DND-41 (cell line): ENCODE measurements around the gene GABRP.

Source experiments
- ATAC-seq: fragments of 200-7000 bp; cut with Tn5 transposase; 3 replicates; pipeline ENCODE4 v1.9.1; 2021; ENCODE audit warnings: low read depth; ENCODE audit not compliant: insufficient read depth
- DNase-seq: peaks from one replicate; pipeline ENCODE4 v3.0.0-alpha.2; 2020
- H2AFZ ChIP-seq: 2 replicates; pipeline ENCODE4 v1.6.0; 2012; ENCODE audit warnings: low read depth, low read length
- H3K27ac ChIP-seq: 2 replicates; pipeline ENCODE4 v1.5.1; 2012; ENCODE audit warnings: low read length, inconsistent platforms
- H3K27me3 ChIP-seq: fragments of 200-600 bp; sonication (generic); 2 replicates; pipeline ENCODE4 v1.6.0; 2012; ENCODE audit warnings: low read length, mild to moderate bottlenecking, inconsistent platforms; ENCODE audit not compliant: insufficient read depth, poor library complexity
- H3K36me3 ChIP-seq: 2 replicates; pipeline ENCODE4 v1.5.1; 2012; ENCODE audit warnings: low read length, inconsistent platforms; ENCODE audit not compliant: insufficient read depth
- H3K4me1 ChIP-seq: 2 replicates; pipeline ENCODE4 v1.5.1; 2012; ENCODE audit warnings: mild to moderate bottlenecking, low read length; ENCODE audit not compliant: insufficient read depth
- H3K4me2 ChIP-seq: 2 replicates; pipeline ENCODE4 v1.6.0; 2012; ENCODE audit warnings: mild to moderate bottlenecking, moderate library complexity, low read length, inconsistent platforms; ENCODE audit not compliant: insufficient read depth
- H3K4me3 ChIP-seq, 2 experiments: fragments of 200-600 bp in 1 of 2; shearing (Covaris generic) in 1 of 2; 2 replicates each; pipeline ENCODE4 v1.5.1; 2012 to 2016; ENCODE audit warnings: inconsistent platforms in 2 of 2, low read length in 2 of 2, mild to moderate bottlenecking in 2 of 2, low read depth in 1 of 2, moderate library complexity in 1 of 2
- H3K79me2 ChIP-seq: 2 replicates; pipeline ENCODE4 v1.6.0; 2012; ENCODE audit warnings: low read length, inconsistent platforms; ENCODE audit not compliant: insufficient read depth
- H3K9ac ChIP-seq: 2 replicates; pipeline ENCODE4 v1.6.0; 2012; ENCODE audit warnings: low read depth, mild to moderate bottlenecking, inconsistent platforms, low read length, moderate library complexity
- H3K9me3 ChIP-seq: 2 replicates; pipeline ENCODE4 v1.5.1; 2012; ENCODE audit warnings: low read length, moderate library complexity, mild to moderate bottlenecking, inconsistent platforms; ENCODE audit not compliant: insufficient read depth, severe bottlenecking
- H4K20me1 ChIP-seq: 2 replicates; pipeline ENCODE4 v1.6.0; 2012; ENCODE audit warnings: low read length; ENCODE audit not compliant: insufficient read depth
- CTCF ChIP-seq: IDR thresholded peaks from 2 replicates; pipeline ENCODE4 v1.5.1; 2012; ENCODE audit warnings: borderline replicate concordance, low read length, moderate library complexity, mild to moderate bottlenecking; ENCODE audit not compliant: poor library complexity, severe bottlenecking; ENCODE audit errors: extremely low read depth
- EZH2 ChIP-seq: IDR thresholded peaks from 3 replicates; pipeline ENCODE4 v1.6.1; 2012; ENCODE audit warnings: borderline replicate concordance, low read depth, mild to moderate bottlenecking, moderate library complexity, low read length, inconsistent platforms; ENCODE audit not compliant: severe bottlenecking

GABRP gene

DNA sequence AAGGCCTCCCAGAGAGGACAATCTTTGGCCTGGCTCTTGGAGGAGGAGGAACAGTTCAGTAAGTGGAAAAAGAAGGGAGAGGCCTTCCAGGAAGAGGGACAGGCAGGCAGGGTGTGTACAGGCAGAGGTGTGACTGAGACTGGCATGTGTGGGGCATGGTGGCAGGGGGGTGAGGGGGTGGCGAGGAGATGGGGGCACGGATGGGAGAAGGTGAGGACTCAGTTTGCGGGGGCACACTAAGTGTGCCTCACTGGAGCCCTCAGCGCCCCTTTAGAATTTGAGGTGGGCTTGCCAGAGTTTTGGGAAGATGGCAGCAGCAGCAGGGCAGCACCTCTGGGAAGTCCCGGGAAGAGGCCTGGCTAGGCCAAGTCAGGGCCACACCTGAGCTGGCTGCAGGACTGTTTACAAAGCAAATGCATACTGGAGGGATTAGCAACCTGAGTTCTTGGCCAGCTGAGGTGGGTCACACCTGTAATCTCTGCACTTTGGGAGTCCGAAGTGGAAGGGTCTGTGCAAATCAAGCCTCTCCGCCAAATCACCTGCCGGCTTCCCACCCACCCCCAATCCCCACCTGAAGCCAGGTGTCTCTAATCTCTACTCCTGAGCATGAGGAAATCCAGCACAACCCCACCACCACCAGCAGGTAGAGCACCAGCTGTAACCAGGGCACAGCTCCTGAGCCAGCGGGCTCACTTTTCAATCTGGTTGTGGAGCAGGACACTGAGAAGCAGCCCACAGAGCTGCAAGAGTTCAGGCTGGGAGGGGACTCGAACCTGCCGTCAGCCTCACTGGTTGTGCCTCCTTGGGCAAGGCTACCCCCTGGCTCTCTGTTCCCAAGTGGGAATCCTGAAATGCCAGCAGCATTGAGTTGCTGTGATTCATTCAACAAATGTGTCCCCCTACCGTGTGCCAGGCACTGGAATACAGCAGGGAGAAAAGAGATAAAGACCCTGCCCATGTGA lies 10.2 kb upstream of the GABRP start:
- Histone ChIP-seq H4K20me1 (no peaks in the 10 kb centered on the region), H2AFZ (no peak overlapping the region)

DNA sequence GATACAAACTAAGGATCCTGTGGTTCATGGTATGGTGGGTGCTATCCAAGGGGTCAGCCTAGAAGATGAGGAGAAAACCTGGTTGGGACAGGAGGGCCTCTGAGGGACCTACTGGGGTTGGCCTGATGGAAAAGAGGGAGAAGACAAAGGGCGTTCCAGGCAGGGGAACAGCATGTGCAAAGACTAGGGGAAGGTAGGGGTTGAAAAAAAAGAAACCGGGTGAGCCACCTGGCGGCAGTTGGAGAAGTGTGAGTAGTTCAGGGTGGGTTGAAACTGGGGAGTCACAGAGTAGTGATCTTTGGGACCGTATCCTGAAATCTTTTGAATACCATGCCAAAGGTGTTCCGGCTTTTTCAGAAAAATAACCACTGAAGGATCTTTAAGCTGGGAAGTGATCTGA lies 8.7 kb upstream of the GABRP start:
- Histone ChIP-seq H3K4me3 (no peak overlapping the region), H3K9ac (no peak overlapping the region), H3K27ac (no peak overlapping the region), H3K27me3 (no peaks in the 10 kb centered on the region), H3K4me1 (no peaks in the 10 kb centered on the region), H3K4me2 (no peak overlapping the region), H3K36me3 (no peaks in the 10 kb centered on the region), H3K79me2 (no peaks in the 10 kb centered on the region), H3K9me3 (no peaks in the 10 kb centered on the region), H2AFZ (no peak overlapping the region), H4K20me1 (no peaks in the 10 kb centered on the region)
- ATAC-seq (no peak), DNase-seq (no peak)
- no peak for TF ChIP-seq EZH2
- TF ChIP-seq CTCF = no peak

More for the DNA sequence above, 10.2 kb upstream of the GABRP start:
- Histone ChIP-seq H3K36me3 (no peaks in the 10 kb centered on the region), H3K27ac (no peak overlapping the region), H3K4me1 (no peaks in the 10 kb centered on the region), H3K4me3 (no peak overlapping the region), H3K9me3 (no peaks in the 10 kb centered on the region), H3K9ac (no peak overlapping the region), H3K79me2 (no peaks in the 10 kb centered on the region), H3K4me2 (no peak overlapping the region), H3K27me3 (no peaks in the 10 kb centered on the region)
- TF ChIP-seq CTCF = no peak
- no peak for TF ChIP-seq EZH2
- no peak for DNase-seq
- ATAC-seq = no peak

GRCh38 chr5:170781946-170782345 lies 1.6 kb upstream of the GABRP start:
- Histone ChIP-seq H3K27me3 (no peaks in the 10 kb centered on the region), H4K20me1 (no peaks in the 10 kb centered on the region), H3K79me2 (no peaks in the 10 kb centered on the region), H3K4me3 (no peak overlapping the region), H2AFZ (no peak overlapping the region), H3K27ac (no peak overlapping the region), H3K4me2 (no peak overlapping the region), H3K9ac (no peak overlapping the region), H3K4me1 (no peaks in the 10 kb centered on the region), H3K9me3 (no peaks in the 10 kb centered on the region), H3K36me3 (no peaks in the 10 kb centered on the region)
- TF ChIP-seq CTCF (no peak), EZH2 (no peak)
- ATAC-seq (no peak), DNase-seq (no peak)
